GM19238 (cell line): ENCODE measurements around the gene GSDMA.
"Not testable (repeated sequence)": the region's sequence is repeated elsewhere in the genome, so short reads cannot be mapped to it uniquely, and the experiment has no call there.

Source experiments
- DNase-seq: peaks from one replicate; pipeline ENCODE4 v3.0.0; 2011; ENCODE audit warnings: low spot score; ENCODE audit not compliant: insufficient read length

The GSDMA gene

GRCh38 chr17:39928858-39929645 lies 33.8 kb upstream of the GSDMA start:
- no peak for DNase-seq

DNA sequence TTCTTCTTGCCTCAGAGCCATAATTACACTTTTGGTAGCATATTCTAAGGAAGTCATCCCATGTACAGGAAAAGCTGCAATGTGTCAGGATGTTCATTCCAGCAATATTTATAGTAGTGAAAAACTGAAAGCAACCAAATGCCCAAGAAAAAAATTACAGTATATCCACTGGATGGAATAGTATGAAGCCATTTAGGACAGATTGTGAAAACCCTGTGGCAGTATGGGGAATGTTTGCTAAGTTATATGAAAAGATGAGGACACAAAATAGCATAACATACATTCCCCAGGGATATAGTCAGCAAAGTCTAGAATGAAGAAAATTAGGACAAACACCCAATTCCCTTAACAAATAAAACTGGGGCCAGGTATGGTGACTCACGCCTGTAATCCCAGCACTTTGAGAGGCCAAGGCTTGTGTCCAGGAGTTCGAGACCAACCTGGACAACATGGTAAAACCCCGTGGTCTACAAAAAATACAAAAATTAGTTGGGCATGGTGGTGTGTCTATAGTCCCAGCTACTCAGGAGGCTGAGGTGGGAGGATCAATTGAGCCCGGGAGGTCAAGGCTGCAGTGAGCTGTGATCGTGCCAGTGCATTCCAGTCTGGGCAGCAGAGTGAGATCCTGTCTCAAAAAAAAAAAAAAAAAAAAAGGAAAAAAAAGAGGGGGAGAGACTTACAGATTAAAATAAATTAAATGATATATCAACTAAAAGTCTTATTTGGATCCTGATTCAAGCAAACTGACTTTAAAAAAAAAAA lies 33.0 kb upstream of the GSDMA start:
- DNase-seq, result no peak

DNA sequence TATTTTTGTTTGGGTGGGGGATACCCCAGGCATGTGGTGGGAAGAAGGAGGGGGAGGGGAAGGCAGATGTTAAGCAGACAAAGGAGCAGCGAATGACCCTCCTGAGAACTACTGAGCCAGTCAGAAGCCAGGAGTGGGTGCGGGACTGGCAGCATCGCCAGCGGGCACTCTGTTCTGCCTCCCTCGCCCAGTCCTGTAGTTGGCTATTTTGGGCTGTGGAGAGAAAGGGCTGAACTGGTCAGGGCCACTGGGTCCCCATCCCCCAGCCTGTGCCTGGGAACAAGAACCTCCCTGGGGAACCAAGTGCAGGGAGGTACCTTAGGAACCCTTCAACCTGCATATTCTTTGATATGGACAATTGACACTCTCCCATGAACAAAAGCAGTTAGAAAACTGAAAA lies 28.9 kb upstream of the GSDMA start:
- no peak for DNase-seq

DNA sequence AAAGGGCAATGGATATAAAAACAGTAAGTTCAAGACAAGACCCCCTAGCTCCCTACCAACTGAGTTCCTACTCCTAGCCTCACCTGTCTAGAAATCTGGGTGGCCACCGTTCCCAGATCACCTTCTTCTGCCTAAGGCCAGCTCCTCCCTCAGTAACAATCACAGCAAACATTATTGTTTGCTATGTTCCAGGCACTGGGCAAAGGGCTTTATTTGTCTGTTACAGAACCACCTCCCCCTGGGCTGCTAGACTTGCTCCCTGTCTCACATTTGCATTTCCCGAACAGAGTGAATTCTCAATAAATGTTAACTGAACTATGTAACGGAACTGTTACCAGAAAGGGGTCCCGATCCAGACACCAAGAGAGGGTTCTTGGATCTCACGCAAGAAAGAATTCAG lies 28.5 kb upstream of the GSDMA start:
- DNase-seq, result no peak

- DNase-seq, result no peak
Measured at GRCh38 chr17:39935909-39936308, 26.9 kb upstream of the GSDMA start.

GRCh38 chr17:39937447-39937846 lies 25.4 kb upstream of the GSDMA start:
- no peak for DNase-seq

- DNase-seq, result no peak
Measured at GRCh38 chr17:39938140-39938869, 24.5 kb upstream of the GSDMA start.

- no peak for DNase-seq
Measured at GRCh38 chr17:39939106-39939505, 23.7 kb upstream of the GSDMA start.

- DNase-seq, result peak; percentile 61
Measured at GRCh38 chr17:39939588-39940419, 23.0 kb upstream of the GSDMA start.

GRCh38 chr17:39943702-39944392 lies 19.0 kb upstream of the GSDMA start:
- no peak for DNase-seq

GRCh38 chr17:39944393-39944711 lies 18.5 kb upstream of the GSDMA start:
- DNase-seq, result no peak

- no peak for DNase-seq
Measured at GRCh38 chr17:39946551-39947330, 16.1 kb upstream of the GSDMA start.

DNA sequence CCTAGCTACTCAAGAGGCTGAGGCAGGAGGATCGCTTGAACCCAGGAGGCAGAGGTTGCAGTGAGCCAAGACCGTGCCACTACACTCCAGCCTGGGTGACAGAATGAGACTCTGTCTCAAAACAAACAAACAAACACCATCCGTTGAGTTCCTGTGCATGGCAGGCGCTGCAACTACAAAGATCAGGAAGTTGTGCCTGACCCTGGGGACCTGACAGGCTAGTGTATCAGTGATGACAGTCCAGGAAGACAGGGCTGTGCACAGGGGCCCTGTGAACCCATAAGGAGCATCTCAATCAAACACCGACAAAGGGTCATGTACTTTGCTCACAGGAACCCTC lies 14.3 kb upstream of the GSDMA start:
- DNase-seq, result not testable (repeated sequence)

DNA sequence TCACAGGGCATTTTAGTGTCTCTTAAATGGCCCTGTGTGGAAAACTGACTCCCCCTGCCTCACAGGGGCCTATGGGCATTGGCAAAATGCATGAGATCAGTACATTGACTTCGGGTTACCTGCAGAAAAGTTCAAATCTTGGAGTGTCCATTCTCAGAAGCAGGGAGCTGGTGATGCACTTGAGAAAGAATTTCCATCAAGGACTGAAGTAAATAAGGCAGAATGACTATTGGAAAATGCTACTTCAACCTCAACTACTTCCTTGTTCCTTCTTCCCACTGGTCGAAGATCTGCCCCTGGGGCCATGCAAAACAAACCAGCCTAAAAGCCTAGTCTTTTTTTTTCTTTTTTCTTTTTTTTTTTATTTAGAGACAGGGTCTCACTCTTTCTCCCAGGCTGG lies 13.8 kb upstream of the GSDMA start:
- DNase-seq, result no peak

- DNase-seq, result no peak
Measured at GRCh38 chr17:39950871-39951348, 11.9 kb upstream of the GSDMA start.

GRCh38 chr17:39951924-39952679 lies 10.7 kb upstream of the GSDMA start:
- no peak for DNase-seq

- DNase-seq, result peak; percentile 93
Measured at GRCh38 chr17:39952680-39953470, 9.9 kb upstream of the GSDMA start.

DNA sequence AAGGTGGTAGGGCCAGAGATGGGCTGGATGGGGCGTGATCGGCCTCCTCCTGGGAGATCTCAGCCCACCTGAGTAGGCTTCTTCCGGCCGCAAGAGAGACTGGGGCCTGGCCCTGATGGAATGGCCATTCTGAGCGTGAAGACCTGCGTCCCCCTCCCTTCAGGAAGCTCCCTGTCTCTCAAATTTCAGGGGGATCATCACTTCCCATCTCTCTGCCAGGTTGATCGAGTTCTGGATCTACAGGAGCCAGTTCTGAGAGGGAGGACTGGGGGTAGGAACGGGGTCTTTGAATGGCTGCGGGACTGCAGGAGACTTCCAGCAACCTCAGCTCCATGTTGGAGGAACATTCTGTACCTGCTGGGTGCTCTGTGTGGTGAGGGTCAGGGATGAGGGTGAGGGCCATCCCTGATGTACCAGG lies 9.3 kb upstream of the GSDMA start:
- no peak for DNase-seq
